SU-DHL-6 (cell line): ENCODE data around the gene HIVEP3.

Experiments used
- CTCF ChIP-seq: fragments of 200-600 bp; sonication (generic); IDR thresholded peaks from one replicate; pipeline ENCODE4 v1.5.1; 2017; ENCODE audit warnings: antibody characterized with exemption, mild to moderate bottlenecking, low read length, moderate library complexity; ENCODE audit not compliant: insufficient read depth, poor library complexity, severe bottlenecking
- EZH2phosphoT487 ChIP-seq: fragments of 200-600 bp; sonication (generic), shearing (Covaris generic); conservative IDR thresholded peaks from 2 replicates; pipeline ENCODE4 v1.6.1; 2018; ENCODE audit warnings: mild to moderate bottlenecking, antibody characterized with exemption, low read length, moderate library complexity, mixed read lengths

- TF ChIP-seq CTCF, result no peak
- TF ChIP-seq EZH2phosphoT487, result no peak
Observed at GRCh38 chr1:41468122-41468762, 450.5 kb downstream of the HIVEP3 start.
